Cardiac septum (tissue), 1 donor: ENCODE results near the gene RPL19. TPM values are rescaled to one million over a fixed set of nuclear protein-coding genes. Genes with fewer than 3 reads are reported as not detected.

Experiments used
- DNase-seq: peaks from one replicate; pipeline ENCODE4 v3.0.0-alpha.2; 2020; ENCODE audit warnings: low spot score
- intact Hi-C: fragments of 100-400 bp; cut with DNase I; formaldehyde crosslinking; loops from one replicate; pipeline ENCODE4 v1.14.0; 2022
- total RNA-seq: library from RNA; stranded (reverse); fragmentation: NEBNext Ultra II Directional; extraction: Animal tissue kit (Norgen Biotek cat#: 25700); gene quantifications from one replicate; pipeline ENCODE4 v1.2.1, GENCODE V29; 2021
- donor health status: DM: no; HTN: no; CAD: no.

RPL19 gene
- total RNA-seq, 1 donor from 2014 or later = 753 TPM

DNA sequence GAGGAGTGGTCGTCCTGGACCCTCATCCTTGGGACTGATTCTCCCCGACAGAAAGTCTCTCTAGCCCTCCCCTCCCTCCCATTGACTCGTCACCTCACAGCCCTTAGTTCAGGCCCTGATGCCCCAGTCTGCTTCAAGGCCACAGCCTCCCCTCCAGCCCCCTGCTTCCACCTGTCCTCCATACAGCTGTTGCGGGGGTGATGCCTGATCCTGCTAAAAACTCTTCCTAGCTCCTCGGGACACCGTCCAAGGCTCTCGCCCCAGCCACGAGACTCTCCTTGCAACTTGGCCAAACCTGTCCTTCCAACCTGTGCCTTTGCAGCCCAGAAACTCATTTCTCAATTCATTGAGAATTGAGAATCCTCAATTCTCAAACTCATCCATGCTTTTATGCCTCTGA, 18.8 kb downstream of the RPL19 start:
- intact Hi-C loops = no loop called here
- no peak for DNase-seq

- intact Hi-C loops = no loop called here
- DNase-seq = no peak
Measured at GRCh38 chr17:39219647-39220154, 19.6 kb downstream of the RPL19 start.

- intact Hi-C loops = no loop called here
Measured at GRCh38 chr17:39221572-39221971, 21.5 kb downstream of the RPL19 start.

DNA sequence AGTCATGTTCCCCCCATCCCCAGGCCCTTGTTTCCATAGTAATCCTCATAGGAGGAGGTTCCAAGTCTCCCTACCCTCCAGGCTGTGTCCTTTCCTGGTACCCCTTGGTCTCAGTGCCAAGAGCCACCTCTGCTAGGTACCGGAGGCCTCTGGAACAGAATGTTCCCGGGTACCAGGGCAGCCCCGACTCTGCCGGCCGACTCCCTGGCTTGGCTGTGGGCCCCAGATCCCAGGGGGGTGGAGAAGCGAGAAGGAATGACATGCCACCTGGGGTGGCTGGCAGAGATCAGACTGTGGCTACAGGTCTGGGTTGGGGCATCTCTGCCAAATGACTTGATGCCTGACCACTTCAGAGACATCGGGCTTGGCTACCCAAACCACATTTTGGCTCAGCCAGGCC, 22.1 kb downstream of the RPL19 start:
- no peak for DNase-seq
- intact Hi-C loops = no loop called here

More at GRCh38 chr17:39221572-39221971, 21.5 kb downstream of the RPL19 start:
- DNase-seq = no peak

DNA sequence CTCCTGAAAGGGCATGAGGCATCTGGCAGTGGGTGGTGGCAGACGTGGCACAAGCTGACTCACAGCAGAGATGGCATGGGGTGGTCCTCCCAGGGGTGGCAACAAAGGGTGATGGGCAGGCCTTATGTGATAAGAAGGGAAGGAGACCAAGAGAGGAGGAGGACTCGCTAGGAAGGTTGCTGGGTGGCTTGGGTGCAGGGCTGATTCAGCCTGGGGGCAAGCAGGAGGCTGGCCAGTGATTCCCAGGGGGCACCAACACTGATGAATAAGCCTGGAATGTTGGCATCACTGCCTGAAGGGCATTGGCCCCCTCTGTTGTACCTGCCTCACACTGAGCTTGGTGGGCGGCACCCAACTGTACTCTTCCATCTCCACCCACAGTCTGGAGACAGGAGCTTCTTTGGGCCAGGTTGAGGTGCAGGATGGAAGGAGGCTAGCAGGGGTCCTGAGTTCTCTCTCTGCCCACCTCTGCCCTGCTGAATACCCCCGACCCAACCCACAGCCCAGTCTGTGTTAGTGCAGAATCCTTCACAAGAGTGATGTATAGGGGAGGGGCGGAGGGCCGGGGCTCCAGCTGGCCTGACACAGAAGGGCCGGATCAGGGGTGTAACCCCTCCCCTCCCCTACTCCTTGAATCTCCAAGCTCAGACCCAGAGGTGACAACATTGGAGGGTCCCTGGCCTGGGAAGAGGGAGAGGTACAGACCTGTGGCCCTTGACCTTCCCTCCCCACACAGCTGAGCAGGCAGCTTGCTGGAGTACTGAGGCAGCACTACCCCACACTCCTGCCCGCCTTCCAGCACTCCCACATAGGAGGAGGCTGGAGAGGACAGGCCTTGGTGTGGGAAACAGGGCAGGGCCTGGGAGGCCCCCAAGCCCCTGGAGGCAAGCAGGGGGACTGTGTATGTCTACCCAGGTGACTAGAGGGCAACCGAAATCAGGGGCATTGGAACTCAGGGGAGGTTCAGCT, 23.1 kb downstream of the RPL19 start:
- intact Hi-C loops = no loop called here
- DNase-seq = no peak

DNA sequence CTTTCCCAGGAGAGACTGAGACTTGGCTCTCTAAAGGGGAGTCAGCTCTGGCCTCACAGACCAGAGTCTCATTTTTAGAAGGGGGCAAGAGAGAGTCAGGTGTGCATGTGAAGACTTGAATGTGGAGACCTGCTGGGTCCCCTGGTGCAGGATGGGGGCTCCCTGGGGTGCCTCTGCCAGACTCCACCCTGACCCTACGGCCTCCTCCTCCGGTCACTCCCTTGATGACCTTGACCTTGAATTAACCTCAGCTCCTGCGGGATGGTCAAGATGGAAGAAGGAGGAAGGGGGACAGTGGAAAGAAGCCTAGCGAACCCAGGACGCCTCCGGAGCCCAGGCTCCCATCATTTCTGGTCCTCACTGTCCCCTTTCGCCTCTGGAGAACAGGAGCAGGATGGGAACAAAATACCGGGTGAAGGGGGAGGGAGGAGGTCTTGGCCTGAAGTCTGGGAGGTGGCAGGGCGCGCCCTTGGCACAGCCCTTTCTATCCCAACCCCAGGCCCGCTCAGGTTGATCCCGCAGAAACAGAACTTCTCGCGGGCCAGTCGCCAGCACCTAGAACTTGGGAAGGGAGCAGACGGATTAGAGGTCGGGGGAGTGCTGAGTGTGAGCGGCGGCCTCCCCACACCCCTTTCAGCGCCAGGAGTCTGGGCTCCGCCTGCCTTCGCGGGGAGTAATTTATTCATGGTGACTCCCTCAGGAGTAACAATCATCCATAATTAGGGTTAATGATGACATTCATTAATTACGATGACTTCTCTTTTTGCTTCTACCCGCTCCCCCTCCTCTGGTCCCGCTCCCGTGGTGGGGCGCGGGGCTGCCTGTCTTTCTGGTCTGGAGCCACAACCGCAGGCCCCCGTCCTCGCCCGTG, 24.1 kb downstream of the RPL19 start:
- DNase-seq = no peak
- intact Hi-C loops = no loop called here

- no peak for DNase-seq
- intact Hi-C loops = no loop called here
Measured at GRCh38 chr17:39224778-39225307, 24.8 kb downstream of the RPL19 start.

- intact Hi-C loops = no loop called here
- DNase-seq = no peak
Measured at GRCh38 chr17:39225308-39225958, 25.4 kb downstream of the RPL19 start, which contains the start of gene STAC2. TSS of gene STAC2 (minus strand) at chr17:39225945. CDS start at chr17:39225502, 443 bp downstream.

GRCh38 chr17:39225959-39226683, 26.0 kb downstream of the RPL19 start:
- DNase-seq = peak; percentile 81
- intact Hi-C loops = no loop called here

GRCh38 chr17:39227364-39227919, 27.4 kb downstream of the RPL19 start:
- no peak for DNase-seq
- intact Hi-C loops = no loop called here

- intact Hi-C loops = no loop called here
- DNase-seq = no peak
Measured at GRCh38 chr17:39229274-39229913, 29.3 kb downstream of the RPL19 start.

GRCh38 chr17:39230361-39230760, 30.3 kb downstream of the RPL19 start:
- intact Hi-C loops = loop anchor here (10.0 kb wide), 1 partner anchor 66 kb away; the partner anchor contains the start of gene ARL5C
- no peak for DNase-seq

- no peak for DNase-seq
- intact Hi-C loops = loop anchor here (10.0 kb wide), 1 partner anchor 66 kb away; the partner anchor contains the start of gene ARL5C
Measured at GRCh38 chr17:39231091-39231561, 31.0 kb downstream of the RPL19 start.

GRCh38 chr17:39231591-39232551, 31.8 kb downstream of the RPL19 start:
- intact Hi-C loops = loop anchor here (10.0 kb wide), 1 partner anchor 67 kb away; the partner anchor contains the start of gene ARL5C
- no peak for DNase-seq

DNA sequence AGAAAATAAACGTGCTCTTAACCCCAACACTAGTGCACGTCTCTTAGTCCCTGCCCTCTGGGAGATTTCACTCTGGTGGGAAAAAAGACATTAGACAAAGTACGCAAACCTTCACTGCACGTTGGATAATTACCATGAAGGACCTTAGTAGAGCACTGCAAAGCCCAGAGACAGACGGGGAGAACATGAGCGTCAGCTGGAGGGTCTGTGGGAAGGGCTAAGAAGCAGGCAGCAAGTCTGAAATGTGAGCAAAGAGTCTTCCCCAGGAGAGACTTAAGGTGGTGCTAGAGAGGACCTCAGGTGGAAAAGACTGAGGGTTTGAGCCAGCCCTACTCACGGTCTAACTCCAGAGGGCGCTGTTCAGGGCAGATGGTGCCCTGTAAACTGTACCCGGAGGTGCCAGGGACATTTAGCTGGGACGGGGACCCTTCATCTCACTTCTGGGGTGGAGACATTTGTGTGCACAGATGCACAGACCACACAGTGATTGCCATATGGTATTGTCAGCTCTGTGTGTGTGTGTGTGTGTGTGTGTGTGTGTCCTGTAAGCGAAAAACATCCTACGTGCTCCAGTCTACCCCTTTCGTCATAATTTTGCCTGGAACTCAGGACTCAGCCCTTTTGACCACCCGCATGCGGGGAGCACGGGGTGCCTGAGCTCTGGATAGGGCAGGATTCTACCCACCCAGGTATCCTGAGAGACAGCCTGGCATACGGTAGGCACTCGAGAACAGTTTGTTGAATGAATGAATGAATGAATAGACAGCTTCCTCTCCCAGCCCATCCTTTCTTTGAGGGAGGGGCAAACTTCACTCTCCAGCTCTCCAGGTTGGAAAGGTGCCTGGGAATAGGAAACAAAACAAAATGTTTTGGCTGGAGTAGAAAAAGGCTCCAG, 35.7 kb downstream of the RPL19 start:
- DNase-seq = no peak
- intact Hi-C loops = loop anchor here (10.0 kb wide), 1 partner anchor 71 kb away; the partner anchor contains the start of gene ARL5C
